HAP-1 (cell line): ENCODE results near the gene TPMT.

ENCODE experiments used
- DNase-seq, 2 experiments: peaks; one replicate each; pipeline ENCODE4 v3.0.0-alpha.2; 2016 to 2020; ENCODE audit warnings: low spot score in 2 of 2
- H3K27me3 ChIP-seq: fragments of 250-450 bp; sonication (Bioruptor Pico); 2 replicates; pipeline ENCODE4 v1.5.1; 2020; ENCODE audit warnings: low read depth, mild to moderate bottlenecking, moderate library complexity
- H3K36me3 ChIP-seq: fragments of 250-450 bp; sonication (Bioruptor Pico); replicated peaks from 2 replicates; pipeline ENCODE4 v1.5.1; 2020; ENCODE audit warnings: mild to moderate bottlenecking
- H3K4me1 ChIP-seq: fragments of 250-450 bp; sonication (Bioruptor Pico); 2 replicates; pipeline ENCODE4 v1.5.1; 2020; ENCODE audit warnings: mild to moderate bottlenecking
- H3K4me3 ChIP-seq: fragments of 250-450 bp; sonication (Bioruptor Pico); 2 replicates; pipeline ENCODE4 v1.5.1; 2020; ENCODE audit warnings: mild to moderate bottlenecking, moderate library complexity
- H3K9me3 ChIP-seq: fragments of 250-450 bp; sonication (Bioruptor Pico); 2 replicates; pipeline ENCODE4 v1.5.1; 2020; ENCODE audit warnings: mild to moderate bottlenecking, moderate library complexity
- in situ Hi-C: fragments of 300-500 bp; cut with MboI; formaldehyde crosslinking; loops from 3 replicates; pipeline ENCODE4 v1.14.3; 2020; ENCODE audit warnings: low sequenced_read_pairs, inconsistent platforms, mixed read lengths

The TPMT gene

GRCh38 chr6:18154507-18155149 lies at the start of gene TPMT:
TPMT (minus strand) TSS chr6:18155077; CDS start chr6:18149127, 5,950 bp downstream.
- Histone ChIP-seq H3K27me3 (no peaks in the 10 kb centered on the region), H3K4me1 (peaks cover 3% of the 10 kb centered on the region), H3K9me3 (no peaks in the 10 kb centered on the region), H3K4me3 (peak within 1 kb of the TSS; percentile 86), H3K36me3 (no peaks in the 10 kb centered on the region)
- in situ Hi-C loops: no loop called here
- DNase-seq: peak in 1 of 2 experiments; percentile 32

DNA sequence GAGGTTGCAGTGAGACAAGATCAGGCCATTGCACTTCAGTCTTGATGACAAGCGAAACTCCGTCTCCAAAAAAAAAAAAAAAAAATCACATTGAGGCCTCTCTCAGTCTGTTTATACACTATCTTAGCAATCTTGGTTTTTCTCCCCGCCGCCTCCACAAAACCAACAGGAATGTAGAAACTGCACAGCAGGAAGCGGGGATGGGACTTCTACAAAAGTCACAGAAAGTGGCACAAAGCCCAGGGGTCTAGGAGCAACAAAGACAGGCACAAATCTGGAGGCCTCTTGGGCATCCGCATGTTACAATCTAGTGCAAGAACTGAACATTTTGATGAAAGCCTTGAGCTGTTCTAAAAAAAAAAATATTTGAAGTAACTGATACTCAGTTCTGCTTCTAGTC lies 48.9 kb upstream of the TPMT start:
- Histone ChIP-seq H3K4me3 (no peak overlapping the region), H3K36me3 (peaks cover 6% of the 10 kb centered on the region), H3K9me3 (no peaks in the 10 kb centered on the region; the same call in 1 of the 2 replicates), H3K27me3 (no peaks in the 10 kb centered on the region), H3K4me1 (peaks cover 7% of the 10 kb centered on the region)
- in situ Hi-C loops: no loop called here
- DNase-seq: no peak

DNA sequence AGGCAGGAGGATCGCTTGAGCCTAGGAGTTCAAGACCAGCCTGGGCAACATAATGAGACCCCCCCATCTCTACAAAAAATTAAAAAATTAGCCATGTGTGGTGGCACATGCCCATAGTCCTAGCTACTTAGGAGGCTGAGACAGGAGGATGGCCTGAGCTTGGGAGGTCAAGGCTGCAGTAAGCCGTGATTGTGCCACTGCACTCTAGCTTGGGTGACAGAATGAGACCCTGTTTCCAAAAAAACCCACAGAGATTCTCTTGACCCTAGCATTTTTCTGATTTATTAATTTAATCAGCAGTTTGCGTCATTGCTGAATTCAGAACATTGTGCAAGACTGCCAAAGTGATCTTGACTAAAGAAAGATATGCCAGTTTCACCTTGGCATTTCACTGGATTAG lies 37.1 kb upstream of the TPMT start:
- H3K36me3 ChIP-seq: 0 out of 2 replicates have a peak, but pooled peaks cover 2% of the 10 kb centered on the region
- H3K27me3 ChIP-seq: no peaks in the 10 kb centered on the region
- no peaks in the 10 kb centered on the region for H3K9me3 ChIP-seq
- H3K4me1 ChIP-seq: no peaks in the 10 kb centered on the region
- no peak overlapping the region for H3K4me3 ChIP-seq
- DNase-seq: no peak
- in situ Hi-C loops: no loop called here

DNA sequence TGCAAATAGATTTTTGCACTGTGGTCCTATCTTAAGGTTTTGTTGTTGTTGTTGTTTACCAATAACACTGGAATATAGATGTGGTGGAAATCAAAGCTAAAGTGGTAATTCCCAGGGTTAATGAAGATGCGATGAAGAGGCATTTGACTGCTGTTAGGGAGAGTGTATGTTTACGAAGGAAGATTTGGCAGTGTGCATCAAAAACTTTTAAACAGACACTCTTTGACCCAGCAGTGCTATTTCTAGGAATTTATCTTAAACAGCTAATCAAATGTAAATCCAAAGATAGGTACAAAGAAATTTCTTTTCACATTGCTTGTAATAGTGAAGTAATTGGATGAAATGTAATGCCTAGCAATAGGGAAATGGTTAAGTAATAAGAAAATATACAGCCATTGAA lies 34.3 kb upstream of the TPMT start:
- Histone ChIP-seq H3K27me3 (no peaks in the 10 kb centered on the region), H3K4me3 (no peak overlapping the region), H3K36me3 (no peaks in the 10 kb centered on the region), H3K4me1 (no peaks in the 10 kb centered on the region), H3K9me3 (no peaks in the 10 kb centered on the region)
- in situ Hi-C loops: no loop called here
- no peak for DNase-seq

DNA sequence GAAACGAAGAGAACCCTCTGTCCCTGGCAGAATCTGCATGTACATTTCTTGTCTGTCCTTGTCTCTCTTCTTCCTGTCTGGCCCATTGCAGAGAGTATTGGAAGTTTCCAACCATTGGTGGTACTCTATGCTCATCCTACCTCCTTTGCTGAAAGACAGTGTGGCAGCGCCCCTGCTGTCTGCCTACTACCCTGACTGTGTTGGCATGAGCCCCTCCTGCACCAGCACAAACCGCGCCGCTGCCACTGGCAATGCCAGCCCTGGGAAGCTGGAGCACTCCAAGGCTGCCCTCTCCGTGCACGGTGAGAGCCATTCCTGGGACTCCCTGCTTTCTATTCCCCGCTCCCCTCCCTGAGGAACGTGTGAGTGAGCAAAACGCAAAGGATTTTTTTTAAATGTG lies 32.8 kb upstream of the TPMT start:
- Histone ChIP-seq H3K9me3 (no peaks in the 10 kb centered on the region), H3K4me3 (no peak overlapping the region), H3K36me3 (no peaks in the 10 kb centered on the region), H3K27me3 (no peaks in the 10 kb centered on the region), H3K4me1 (no peaks in the 10 kb centered on the region)
- no peak for DNase-seq
- in situ Hi-C loops: no loop called here

- DNase-seq: no peak
- Histone ChIP-seq H3K9me3 (no peaks in the 10 kb centered on the region), H3K36me3 (no peaks in the 10 kb centered on the region), H3K27me3 (no peaks in the 10 kb centered on the region), H3K4me3 (no peak overlapping the region), H3K4me1 (no peaks in the 10 kb centered on the region)
- in situ Hi-C loops: no loop called here
These were observed 31.8 kb upstream of the TPMT start for GRCh38 chr6:18186540-18187250.

DNA sequence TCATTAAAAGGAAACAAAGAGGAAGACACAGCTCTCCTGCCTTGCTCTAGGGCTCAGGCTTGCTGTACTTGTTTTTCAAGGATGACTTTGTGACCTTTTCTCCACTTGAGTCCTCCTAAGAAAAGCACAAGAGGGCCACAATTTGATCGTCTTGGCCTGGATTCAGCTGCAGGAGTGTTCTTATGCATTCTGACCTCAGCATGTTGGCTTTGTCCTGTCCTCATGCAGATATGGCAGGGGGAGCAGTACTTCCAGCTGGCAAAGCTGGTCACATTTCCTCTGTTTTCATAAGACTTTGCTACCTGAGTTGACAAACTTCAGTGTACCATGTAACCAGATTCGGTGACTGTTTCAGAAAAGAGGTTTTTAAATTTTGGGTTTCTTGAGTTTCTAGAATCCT lies 31.2 kb upstream of the TPMT start:
- H3K4me3 ChIP-seq: no peak overlapping the region
- no peaks in the 10 kb centered on the region for H3K4me1 ChIP-seq
- no peaks in the 10 kb centered on the region for H3K27me3 ChIP-seq
- H3K36me3 ChIP-seq: no peaks in the 10 kb centered on the region
- no peak for DNase-seq
- no peaks in the 10 kb centered on the region for H3K9me3 ChIP-seq
- in situ Hi-C loops: no loop called here

- no peaks in the 10 kb centered on the region for H3K36me3 ChIP-seq
- H3K4me1 ChIP-seq: no peaks in the 10 kb centered on the region
- in situ Hi-C loops: no loop called here
- no peak overlapping the region for H3K4me3 ChIP-seq
- no peaks in the 10 kb centered on the region for H3K9me3 ChIP-seq
- no peak for DNase-seq
- no peaks in the 10 kb centered on the region for H3K27me3 ChIP-seq
These were observed 30.7 kb upstream of the TPMT start for GRCh38 chr6:18185624-18186023.

DNA sequence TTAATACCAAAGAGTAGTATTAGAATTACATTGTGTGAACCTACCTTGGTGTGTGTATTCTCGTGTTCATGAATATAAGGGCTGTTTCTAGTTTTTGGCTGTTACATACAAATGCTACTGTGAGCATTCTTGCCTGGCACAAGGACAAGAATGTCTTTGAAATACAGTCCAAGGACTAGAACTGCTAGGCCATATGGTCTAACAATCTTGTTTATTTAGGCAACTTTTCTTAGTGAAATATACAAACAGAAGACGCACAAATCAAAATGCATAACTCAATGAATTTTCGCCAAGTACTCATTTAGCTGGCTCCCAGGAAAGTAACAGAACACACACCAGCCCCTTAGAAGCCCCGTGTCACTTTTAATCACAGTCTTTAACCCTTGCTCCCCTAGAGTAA lies 28.9 kb upstream of the TPMT start:
- Histone ChIP-seq H3K9me3 (no peaks in the 10 kb centered on the region), H3K36me3 (no peaks in the 10 kb centered on the region), H3K27me3 (no peaks in the 10 kb centered on the region), H3K4me3 (no peak overlapping the region), H3K4me1 (no peaks in the 10 kb centered on the region)
- in situ Hi-C loops: no loop called here
- no peak for DNase-seq

DNA sequence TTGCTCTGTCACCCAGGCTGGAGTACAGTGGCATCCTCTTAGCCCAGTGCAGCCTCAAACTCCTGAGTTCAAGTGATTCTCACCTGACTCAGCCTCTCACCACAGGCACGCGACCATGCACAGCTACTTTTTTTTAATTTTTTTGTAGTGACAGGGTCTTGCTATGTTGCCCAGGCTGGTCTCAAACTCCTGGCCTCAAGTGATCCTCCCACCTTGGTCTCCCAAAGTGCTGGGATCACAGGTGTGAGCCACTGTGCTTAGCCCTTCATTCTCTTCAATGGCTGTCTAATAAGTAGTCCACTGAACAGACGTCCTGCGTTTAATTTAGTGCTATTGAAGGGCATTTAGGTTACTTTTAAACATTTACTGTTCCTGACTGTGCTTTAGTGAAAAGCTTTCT lies 27.7 kb upstream of the TPMT start:
- no peaks in the 10 kb centered on the region for H3K36me3 ChIP-seq
- in situ Hi-C loops: no loop called here

DNA sequence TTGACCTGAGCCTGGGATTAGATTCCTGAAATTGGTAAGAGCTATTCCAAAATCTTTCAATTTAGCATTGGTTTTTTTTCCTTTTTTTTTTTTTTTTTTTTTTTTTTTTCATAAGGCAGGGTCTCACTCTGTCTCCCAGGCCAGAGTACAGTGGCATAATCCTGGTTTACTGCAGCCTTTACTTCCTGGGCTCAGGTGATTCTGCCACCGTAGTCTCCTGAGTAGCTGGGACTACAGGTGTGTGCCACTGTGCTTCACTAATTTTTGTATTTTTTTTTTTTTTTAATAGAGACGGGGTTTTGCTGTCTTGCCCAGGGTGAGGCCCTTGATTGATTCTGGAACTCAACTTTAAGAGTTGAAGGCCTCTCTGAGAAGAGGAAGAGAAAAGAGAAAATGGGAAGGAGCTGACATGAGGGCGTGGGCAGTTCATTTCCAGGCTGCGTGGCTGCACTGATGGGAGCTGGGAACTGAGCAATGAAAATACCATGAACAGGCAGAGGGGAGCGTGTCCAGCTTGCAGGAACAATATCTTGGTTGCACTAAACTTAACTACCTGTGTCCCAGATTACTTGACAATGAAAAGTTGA lies 25.0 kb upstream of the TPMT start:
- DNase-seq: no peak

More for the DNA sequence above, 27.7 kb upstream of the TPMT start:
- Histone ChIP-seq H3K4me3 (no peak overlapping the region), H3K4me1 (no peaks in the 10 kb centered on the region), H3K9me3 (no peaks in the 10 kb centered on the region), H3K27me3 (no peaks in the 10 kb centered on the region)
- no peak for DNase-seq

DNA sequence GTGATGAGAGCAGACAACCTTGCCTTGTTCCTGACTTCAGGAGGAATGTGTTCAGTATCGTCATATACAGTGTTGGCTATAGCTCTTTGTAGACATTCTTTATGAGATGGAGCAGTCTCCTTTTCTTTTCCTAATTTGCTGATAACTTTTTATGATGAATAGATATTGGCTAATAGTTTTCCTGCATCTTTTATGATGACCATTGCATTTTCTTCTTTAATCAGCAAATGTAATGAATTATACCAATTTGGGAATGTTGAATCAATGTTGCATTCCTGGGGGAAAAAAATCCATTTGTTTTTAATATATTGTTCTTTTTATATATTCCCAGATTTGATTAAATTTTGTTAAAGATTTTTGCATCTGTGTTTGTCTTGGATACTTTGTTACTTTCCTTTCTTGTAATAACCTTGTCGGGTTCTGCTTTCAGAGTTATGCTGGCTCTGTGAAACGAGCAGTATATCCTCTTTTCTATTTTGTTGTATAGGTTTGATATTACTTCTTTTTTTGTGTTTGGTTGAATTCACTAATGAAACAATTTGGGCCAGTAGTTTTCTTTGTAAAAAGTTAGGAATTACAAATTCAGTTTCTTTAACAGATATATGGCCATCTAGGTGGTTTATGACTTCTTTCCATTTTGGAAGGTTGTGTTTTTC lies 24.2 kb upstream of the TPMT start:
- Histone ChIP-seq H3K36me3 (no peaks in the 10 kb centered on the region), H3K9me3 (no peaks in the 10 kb centered on the region), H3K4me1 (no peaks in the 10 kb centered on the region), H3K27me3 (no peaks in the 10 kb centered on the region), H3K4me3 (no peak overlapping the region)
- in situ Hi-C loops: no loop called here
- no peak for DNase-seq

More for the DNA sequence above, 25.0 kb upstream of the TPMT start:
- Histone ChIP-seq H3K4me1 (no peaks in the 10 kb centered on the region), H3K9me3 (no peaks in the 10 kb centered on the region), H3K4me3 (no peak overlapping the region), H3K36me3 (no peaks in the 10 kb centered on the region), H3K27me3 (no peaks in the 10 kb centered on the region)
- in situ Hi-C loops: no loop called here

DNA sequence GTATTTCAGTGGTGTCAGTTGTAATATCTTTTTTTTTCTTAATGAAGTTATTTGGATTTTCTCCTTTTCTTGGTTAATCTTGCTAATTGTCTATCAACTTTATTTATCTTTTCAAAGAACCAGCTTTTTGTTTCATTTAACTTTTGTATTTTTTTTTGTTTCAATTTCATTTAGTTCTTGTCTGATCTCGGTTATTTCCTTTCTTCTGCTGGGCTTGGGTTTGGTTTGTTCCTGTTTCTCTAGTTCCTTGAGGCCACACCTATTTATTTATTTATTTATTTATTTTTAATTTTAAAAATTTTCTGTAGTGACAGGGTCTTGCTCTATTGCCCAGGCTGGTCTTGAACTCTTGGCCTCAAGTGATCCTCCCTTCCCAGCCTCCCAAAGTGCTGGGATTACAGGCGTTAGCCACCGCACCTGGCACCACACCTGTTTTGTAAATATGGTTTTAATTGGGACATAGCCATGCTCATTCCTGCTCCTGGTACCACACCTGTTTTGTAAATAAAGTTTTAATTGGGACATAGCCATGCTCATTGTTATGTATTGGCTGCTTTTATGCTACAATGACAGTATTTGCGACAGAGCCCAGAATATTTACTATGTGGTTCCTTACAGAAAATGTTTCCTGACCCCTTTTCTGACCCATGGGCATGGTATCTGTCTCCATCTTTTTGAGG lies 22.5 kb upstream of the TPMT start:
- DNase-seq: no peak
- Histone ChIP-seq H3K4me1 (no peaks in the 10 kb centered on the region), H3K4me3 (no peak overlapping the region), H3K9me3 (no peaks in the 10 kb centered on the region), H3K27me3 (no peaks in the 10 kb centered on the region), H3K36me3 (no peaks in the 10 kb centered on the region)
- in situ Hi-C loops: no loop called here
